ENCODE results near the gene WAPL.
A peak's percentile ranks its signal among the peaks of the same experiment; 100 is the strongest.

Gene WAPL

GRCh38 chr10:86522510-86522855, 891 bp upstream of the WAPL start:
- no peak for DNase-seq

DNA sequence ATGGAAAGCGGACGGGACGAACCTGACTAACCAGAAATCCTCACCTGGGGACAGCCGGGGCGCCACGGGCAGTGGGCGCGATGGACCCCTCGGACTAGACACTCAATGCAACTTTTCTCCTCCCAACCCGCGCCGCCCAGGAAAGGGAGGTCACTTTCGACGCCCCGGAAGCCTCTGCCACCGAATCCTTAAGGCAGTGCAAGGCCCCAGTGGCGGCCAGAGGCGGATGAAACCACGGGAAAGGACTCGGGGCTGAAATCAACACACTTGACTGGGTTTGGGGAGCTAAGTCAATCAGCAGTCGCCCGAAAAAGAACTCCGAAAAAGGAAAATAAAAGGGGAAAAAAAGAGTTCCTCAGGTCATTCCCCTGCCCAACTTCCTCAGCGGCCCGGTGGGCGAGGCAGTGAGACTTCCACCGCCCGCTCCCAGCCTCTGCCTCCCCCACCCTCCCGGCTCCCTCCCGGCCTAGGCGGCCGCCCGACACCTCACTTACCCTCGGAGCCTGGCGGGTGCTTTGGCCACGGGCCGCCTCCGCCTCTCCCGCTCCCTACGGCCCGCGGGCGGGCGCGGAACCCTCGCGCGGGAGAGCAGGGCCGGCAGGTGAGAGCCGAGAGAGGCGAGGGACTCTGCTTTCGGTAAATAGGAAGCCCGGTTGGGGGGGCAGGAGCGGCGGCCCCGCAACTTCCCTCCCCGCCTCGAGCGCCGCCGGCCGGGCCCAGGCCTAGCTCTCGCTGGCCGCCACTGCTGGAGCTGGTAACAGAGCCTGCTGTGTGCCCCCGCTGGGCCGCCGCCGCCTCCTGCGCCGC, 518 bp downstream of the WAPL start:
- DNase-seq: peak; percentile 21

DNA sequence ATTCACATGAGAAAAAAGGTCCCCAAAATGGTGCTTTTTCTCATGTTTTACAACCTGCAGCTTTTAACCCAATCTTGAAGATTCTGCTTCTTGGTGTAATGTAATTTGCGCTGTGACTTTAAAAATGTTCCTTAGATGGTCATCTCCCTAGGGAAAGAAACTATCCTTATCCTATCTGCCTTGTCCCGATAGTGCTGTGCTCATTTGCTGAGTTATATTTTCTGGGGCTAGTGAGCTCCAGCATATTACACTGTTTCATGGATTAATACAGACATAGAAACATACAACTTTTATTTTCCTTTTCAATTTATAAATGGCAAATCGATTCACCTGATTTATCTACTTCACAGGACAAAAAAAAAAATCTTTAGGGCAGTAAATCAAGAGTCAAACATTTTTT, 2.8 kb downstream of the WAPL start:
- no peak for DNase-seq

- DNase-seq: no peak
These were observed 9.5 kb downstream of the WAPL start for GRCh38 chr10:86512137-86512536.

DNA sequence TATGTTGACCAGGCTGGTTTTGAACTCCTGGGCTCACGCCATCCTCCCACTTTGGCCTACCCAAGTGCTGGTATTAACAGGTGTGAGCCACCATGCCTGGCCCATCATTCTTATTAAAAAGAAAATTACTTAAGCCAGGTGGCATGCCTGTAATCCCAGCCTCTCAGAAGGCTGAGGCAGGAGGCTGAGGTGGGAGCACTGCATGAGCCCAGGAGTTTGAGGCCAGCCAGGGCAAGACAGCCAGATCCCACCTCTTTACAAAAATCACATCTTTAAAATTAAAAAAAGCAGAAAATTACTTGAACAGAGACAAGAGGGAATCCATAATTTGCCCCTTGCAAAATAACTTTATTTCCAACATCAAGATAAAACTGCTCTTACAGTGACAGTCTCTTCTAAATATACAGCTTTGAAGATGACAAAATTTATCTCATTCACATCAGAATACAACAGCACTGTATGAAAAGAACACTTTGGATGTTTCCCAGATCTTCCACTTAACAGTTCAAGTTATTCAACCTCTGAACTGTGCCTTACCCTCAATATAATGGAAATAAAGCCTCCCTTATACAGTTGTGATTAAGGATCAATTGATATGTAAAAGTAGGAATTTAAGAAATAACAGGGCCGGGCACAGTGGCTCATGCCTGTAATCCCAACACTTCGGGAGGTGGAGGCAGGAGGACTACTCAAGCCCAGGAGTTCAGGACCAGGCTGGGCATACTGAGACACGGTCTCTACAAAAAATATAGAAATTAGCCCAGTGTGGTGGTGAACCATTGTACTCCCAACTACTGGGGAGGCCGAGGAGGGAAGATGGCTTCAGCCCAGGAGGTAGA, 10.3 kb downstream of the WAPL start:
- DNase-seq: no peak

GRCh38 chr10:86509145-86509544, 12.4 kb downstream of the WAPL start:
- no peak for DNase-seq

DNA sequence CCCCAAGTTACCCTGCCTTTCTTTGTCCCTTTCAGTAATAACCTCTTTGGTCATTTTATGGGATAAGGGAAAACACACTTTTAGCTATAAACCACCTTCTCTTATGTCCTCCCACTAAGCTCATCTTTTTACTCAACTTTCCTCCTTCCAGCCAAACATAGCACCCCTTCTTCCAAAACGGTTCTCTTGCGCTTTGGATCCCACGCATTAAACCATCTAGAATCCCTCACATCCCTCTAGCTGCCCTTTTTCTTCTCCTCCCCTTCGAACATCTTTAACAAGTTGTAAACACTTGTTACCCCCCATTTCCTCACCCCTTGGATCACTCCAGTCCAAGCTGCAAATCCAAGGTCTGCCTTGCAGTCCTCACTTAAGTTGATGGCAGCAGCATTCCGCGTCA, 13.4 kb downstream of the WAPL start:
- no peak for DNase-seq

GRCh38 chr10:86506499-86506898, 15.1 kb downstream of the WAPL start:
- DNase-seq: no peak

GRCh38 chr10:86506062-86506461, 15.5 kb downstream of the WAPL start:
- DNase-seq: no peak

DNA sequence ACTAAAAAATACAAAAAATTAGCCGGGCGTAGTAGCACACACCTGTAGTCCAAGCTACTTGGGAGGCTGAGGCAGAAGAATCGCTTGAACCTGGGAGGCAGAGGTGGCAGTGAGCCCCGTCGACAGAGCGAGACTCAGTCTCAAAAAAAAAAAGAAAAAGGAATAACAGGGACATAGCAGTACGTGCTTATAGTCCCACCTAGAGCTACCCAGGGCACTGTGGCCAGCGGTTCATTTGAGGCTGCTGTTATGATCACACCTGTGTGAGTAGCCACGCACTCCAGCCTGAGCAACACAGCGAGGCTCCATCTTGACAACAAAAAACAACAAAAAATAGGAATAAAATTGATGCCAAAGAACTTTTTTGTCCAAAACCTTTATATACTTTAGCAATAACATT, 17.1 kb downstream of the WAPL start:
- no peak for DNase-seq

- no peak for DNase-seq
These were observed 20.7 kb downstream of the WAPL start for GRCh38 chr10:86500846-86501245.

GRCh38 chr10:86498598-86498997, 23.0 kb downstream of the WAPL start:
- no peak for DNase-seq

- no peak for DNase-seq
These were observed 24.0 kb downstream of the WAPL start for GRCh38 chr10:86497621-86498020.

GRCh38 chr10:86489960-86490612, 31.5 kb downstream of the WAPL start:
- DNase-seq: no peak

DNA sequence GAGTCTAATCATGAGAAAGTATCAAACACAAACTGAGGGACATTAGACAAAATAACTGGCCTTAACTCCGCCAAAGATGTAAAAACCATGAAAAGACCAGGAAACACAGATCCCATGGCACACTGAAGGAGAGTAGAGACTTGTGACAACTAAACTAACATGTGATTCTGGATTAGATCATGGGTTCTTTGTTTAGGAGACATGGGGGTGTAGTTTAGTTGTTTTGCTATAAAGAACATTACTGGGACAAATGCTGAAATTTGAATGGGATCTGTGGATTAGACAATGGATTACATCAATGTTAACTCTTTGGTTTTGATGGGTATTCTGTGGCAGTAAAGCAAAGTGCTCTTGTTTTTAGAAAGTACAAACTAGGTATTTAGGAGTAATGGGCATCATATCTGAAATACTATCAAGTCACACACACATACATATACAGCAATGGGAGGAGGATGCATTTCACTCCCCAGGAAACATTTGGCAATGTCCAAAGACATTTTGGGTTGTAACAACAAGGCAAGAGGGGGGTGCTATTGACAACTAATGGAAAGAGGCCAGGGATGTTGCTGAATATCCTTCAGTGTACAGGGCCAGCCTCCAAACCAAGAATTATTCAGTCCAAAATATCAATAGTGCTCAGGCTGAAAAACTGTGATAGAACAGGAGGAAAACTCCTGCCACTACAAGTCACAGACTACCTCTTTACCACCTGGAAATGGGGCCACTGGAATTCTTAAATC, 32.4 kb downstream of the WAPL start:
- no peak for DNase-seq

DNA sequence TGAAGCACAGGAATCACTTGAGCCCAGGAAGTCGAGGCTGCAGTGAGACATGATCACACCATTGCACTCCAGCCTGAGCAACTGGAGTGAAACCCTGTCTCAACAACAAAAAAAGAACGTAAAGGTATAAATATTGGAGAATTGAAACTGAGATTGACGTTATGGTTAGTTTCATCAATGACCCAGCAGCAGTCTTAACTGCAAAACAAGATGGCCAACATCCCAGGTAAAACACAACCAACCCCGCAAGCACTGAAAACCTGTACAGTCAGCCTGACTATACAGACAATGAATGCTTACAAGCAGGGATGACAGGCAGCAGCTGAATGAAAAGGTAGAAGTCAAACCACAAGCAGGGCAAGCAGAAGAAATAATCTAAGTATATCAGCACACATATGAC, 34.7 kb downstream of the WAPL start:
- no peak for DNase-seq

- DNase-seq: no peak
These were observed 37.9 kb downstream of the WAPL start for GRCh38 chr10:86483664-86484063.

GRCh38 chr10:86481761-86482160, 39.8 kb downstream of the WAPL start:
- DNase-seq: no peak

- DNase-seq: no peak
These were observed 41.0 kb downstream of the WAPL start for GRCh38 chr10:86480571-86480970.

DNA sequence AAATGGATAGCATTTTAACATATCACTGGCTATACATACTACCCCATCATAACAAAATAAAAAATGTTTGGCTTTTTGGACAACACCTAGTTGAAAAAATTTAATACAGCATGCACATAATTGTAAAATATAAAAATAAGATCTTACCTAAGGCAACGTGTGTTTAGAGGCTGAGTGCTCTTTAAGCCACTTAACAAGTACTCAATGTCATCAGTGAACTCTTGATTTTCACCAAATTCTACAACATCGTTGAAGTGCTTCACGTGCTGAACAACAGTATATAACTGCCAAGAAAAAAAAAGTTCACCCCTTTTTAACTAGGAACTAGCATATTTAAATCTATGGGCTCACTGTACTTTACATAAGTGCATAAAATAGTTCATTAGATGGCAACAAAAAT, 49.5 kb downstream of the WAPL start:
- DNase-seq: no peak

DNA sequence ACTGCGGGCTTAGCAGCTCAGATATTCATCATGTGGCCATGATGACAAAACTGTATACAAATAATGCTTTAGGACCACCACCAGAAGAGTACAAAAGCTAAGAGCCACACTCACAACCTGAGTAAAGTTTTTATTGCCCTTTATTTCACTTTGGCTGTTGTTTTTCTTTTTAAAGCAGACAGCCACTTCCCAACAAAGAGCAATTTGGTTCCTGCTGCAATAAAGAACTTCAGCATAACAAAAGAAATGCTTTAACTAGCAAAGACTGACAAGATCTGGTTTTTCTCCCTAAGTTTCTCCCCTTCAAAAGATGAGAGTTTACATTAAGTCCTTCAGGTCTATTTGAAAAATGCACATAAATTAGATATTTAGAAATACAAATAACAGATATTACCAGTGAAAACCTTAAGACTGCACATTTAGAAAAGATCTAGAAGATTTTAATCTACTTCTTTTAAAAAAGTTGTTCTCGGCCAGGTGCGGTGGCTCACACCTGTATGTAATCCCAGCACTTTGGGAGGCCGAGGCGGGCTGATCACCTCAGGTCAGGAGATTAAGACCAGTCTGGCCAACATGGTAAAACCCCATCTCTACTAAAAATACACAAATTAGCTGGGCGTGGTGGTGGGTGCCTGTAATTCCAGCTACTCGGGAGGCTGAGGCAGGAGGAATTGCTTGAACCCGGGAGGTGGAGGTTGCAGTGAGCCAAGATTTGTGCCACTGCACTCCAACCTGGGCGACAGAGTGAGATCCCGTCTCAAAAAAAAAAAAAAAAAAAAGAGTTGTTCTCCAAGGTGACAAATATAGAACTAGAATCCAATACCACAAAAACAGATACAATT, 59.4 kb downstream of the WAPL start:
- DNase-seq: no peak

- no peak for DNase-seq
These were observed 70.0 kb downstream of the WAPL start for GRCh38 chr10:86451604-86451960.
